GM18520 (cell line): ENCODE results near the gene KLHL12.
A peak's percentile ranks its signal among the peaks of the same experiment; 100 is the strongest.

Experiments used
- ATAC-seq: cut with Tn5 transposase; IDR thresholded peaks from one replicate; pipeline ENCODE4 v1.9.1; 2021; ENCODE audit not compliant: unreplicated experiment

KLHL12 gene

GRCh38 chr1:202888531-202889360 lies 38.3 kb downstream of the KLHL12 start, which contains the start of gene RABIF:
Gene RABIF, minus strand, starts transcription at chr1:202889149. Its CDS starts 51 bp downstream, at chr1:202889098.
- peak; percentile 79 for ATAC-seq

DNA sequence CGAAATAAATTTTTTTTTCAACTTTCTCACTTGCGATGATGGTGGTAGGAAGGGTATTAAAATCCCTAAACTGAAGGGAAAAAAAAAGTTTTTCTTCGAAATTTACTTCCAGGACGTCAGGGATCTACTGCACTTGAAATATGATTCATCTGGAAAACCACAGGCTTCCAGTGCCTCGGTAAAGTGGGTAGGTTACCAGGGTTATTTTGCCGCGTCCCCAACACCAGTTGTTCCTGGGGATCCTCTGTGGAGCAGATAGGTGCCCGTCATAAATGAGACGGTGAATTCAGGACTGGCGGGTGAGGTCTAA lies 38.9 kb downstream of the KLHL12 start:
- ATAC-seq, result no peak

- ATAC-seq, result no peak
These were observed 46.0 kb downstream of the KLHL12 start for GRCh38 chr1:202880961-202881460.

GRCh38 chr1:202880062-202880461 lies 47.0 kb downstream of the KLHL12 start:
- no peak for ATAC-seq

DNA sequence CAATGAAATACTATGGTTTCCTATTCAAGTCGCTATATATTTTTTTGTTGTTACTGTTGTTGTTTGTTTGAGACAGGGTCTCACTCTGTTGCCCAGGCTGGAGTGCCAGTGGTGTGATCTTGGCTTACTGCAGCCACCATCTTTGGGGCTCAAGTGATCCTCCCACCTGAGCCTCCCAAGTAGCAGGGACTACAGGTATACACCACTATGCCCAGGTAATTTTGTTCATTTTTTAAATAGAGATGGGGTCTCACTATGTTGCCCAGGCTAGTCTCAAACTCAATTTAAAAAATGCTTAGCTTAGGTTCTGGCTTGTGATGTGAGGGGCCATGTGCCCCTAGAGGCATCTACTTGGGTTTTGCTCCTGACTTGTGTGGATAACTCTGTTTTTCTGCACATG lies 47.9 kb downstream of the KLHL12 start:
- ATAC-seq, result no peak

- ATAC-seq, result no peak
These were observed 54.0 kb downstream of the KLHL12 start for GRCh38 chr1:202873026-202873425.

DNA sequence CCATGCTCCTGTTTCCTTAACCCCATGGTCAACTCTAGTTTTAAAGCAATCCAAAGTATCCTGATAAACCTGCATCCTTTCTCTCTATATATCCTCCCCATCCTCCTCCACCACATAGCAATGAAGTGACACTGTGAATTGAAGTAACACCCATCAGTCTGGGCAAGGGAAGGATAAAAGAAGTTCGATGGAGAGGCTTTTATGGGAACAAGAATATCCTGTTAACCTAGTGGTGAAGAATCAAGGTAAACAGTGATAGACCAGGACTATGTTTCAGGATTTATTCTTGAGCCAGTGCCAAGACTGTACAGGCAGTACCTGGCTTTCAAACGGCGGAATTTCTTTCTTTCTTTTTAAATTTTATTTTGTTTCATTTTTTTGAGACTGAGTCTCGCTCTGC lies 55.7 kb downstream of the KLHL12 start:
- no peak for ATAC-seq

DNA sequence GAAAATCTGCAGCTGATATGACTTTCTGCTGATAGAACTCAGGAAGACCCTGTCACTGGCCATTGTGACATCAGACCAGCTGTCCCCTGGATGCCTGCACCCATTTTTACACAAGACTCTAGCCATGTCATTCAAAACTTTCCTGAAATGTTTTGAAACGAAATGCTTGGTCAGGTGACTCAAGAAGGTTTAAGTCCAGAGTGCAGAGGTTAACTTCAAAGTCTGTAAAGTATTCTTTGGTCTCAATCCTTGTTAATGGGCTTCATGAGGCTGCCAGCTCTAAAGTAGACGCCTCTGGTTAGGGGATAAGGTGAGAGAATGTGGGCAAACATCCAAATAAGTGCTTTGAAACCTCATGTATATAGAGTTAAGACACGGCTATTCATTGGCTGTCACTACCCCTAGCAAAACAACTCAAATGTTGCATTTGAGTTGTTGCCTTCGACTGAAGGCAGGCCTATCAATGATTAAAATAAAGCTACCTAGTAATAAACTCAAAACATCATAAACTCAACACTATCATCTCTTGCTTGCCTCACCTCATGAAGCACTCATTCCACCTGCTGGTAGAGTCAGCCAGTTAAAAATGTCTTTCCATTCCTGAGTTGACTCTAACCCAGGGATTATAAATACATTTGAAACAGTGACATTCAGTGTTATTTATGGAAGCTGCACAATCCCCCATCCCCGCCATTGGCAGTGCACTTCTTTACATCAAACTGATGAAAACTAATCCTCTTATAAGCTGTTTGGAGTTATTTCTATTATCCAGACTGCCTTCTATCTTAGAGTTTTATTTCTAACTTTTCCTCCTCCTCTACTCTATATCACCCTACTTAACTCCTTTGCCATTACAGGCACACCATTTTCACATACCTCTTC lies 64.1 kb downstream of the KLHL12 start:
- ATAC-seq, result no peak

DNA sequence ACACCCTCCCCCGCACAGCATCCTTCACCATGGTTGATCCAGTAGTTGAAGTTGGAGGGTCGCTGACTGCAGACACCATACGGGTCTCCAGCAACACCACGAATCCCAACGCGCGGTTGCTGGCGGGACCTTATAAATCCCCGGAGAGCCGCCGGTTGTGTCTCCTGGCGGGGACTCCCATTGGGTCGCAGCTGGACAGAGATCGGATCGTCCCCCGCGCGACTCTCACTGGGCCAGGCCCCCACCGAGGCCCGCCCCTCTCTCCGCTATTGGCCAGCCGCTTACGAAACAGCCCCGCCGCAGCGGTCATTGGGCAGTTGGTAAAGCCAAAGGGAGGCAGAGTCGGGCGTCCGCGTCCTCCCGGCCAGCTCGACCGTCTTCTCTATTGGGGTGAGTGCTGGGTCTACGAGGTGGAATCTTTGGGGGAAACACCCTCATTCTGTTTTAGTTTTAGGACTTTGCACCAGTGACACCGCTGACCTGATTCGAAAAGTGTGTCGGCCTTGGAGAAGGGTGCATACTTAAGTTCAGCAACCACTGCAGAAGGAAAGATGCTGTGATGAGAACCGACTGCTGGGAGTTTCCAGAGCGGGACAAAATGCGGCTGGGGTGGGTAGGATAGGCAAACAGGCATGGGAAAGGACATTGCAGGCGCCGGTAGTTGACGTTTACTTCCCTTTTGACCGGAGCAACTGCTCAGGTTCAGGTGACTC lies 65.5 kb downstream of the KLHL12 start:
- peak; percentile 78 for ATAC-seq

DNA sequence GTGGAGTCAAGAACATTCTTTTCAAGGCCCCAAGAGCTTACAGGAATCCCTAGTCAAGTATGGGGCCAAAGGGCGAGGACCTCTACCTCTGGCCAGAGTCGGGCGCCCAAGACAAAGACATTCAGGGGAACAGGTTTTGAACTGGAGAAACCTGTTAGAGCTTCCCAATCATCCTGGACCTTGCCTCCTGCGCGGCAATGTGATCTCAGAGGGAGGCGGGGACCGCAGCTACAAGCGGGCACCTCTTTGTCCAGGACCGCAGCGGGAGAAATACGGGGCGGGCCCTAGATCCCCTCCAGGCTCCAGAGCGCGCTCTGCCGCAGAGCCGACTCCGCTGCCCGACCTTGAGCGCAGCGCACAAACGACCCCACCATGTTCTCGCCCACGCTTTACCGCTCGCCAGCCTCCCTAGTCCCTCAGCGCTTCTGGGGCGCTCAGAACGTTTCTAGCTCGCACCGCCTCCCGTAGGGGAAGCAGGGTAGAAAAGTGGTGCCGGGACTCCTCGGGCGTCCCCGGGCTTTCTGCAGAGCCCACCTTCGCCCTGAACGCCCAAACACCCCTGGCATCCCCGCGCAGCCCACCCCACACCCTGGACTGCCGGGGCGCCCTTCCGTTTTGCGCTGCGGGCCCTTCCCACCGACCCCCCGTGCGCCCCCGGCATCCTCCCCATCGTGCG lies 66.2 kb downstream of the KLHL12 start:
- ATAC-seq, result no peak

DNA sequence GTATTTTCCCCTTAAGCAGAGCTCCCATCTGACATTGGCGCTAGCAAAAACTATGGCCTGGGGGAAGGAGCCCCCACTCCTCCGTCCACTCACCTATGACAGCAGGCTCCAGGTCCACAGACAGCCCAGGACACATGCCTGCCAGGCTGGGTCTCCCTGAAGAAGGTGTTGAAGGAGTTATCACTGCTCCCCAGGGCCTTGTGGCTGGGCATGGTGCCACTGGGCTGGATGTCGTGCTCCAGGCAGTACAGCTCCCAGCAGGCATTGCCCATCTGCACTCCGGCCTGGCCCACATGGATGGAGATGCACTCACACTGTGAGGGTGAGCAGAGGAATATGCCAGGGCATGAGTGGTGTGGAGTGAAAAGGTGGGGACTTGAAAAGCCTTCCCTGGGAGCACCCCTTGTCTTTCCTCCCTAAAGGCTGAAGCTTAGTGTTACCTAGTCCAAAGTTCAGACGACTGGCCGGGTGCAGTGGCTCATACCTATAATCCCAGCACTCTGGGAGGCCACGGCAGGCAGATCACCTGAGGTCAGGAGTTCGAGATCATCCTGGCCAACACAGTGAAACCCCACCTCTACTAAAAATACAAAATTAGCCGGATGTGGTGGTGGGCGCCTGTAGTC lies 68.1 kb downstream of the KLHL12 start:
- ATAC-seq, result no peak

DNA sequence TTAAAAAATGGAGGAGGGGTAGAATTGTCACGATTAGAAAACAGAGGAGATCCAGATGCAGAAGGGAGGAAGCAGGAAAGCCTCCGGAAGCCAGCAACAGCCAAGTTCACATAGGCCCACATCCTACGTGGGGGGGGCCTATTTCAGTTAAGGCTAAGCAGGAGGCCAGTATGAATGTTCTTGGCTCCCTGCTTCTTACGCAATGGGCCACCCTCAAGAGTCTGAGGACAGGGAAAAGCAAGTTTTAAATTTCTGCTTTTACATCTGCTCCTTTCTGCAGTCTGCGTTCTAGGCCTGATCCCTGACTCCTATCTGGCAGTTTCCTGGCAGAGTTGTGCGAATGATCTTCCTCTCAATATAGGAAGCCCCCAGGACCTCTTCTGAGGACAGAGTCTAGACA lies 68.7 kb downstream of the KLHL12 start:
- ATAC-seq, result no peak

GRCh38 chr1:202857136-202857610 lies 69.9 kb downstream of the KLHL12 start:
- ATAC-seq, result no peak

- ATAC-seq, result no peak
These were observed 71.0 kb downstream of the KLHL12 start for GRCh38 chr1:202856014-202856413.

DNA sequence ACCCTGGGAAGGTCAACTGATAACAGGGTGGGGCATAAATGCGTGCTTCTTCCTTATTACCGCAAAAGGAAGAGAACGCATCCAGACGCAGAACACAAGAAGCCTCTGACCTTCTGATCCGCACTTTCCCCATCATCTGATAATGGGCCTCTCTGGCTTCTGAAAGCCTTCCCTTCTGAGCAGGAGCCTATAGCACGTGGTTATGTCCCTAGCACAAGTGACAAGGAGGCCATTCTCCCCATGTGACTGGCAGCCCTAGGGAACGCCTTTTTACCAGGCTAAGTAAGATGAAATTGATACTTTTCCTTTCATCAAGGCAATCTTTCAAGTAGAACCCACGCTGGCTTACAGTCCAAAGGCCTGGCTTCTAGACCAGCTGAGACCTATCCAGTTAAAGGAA lies 72.2 kb downstream of the KLHL12 start:
- no peak for ATAC-seq

- ATAC-seq, result no peak
These were observed 74.7 kb downstream of the KLHL12 start for GRCh38 chr1:202852163-202852904.

DNA sequence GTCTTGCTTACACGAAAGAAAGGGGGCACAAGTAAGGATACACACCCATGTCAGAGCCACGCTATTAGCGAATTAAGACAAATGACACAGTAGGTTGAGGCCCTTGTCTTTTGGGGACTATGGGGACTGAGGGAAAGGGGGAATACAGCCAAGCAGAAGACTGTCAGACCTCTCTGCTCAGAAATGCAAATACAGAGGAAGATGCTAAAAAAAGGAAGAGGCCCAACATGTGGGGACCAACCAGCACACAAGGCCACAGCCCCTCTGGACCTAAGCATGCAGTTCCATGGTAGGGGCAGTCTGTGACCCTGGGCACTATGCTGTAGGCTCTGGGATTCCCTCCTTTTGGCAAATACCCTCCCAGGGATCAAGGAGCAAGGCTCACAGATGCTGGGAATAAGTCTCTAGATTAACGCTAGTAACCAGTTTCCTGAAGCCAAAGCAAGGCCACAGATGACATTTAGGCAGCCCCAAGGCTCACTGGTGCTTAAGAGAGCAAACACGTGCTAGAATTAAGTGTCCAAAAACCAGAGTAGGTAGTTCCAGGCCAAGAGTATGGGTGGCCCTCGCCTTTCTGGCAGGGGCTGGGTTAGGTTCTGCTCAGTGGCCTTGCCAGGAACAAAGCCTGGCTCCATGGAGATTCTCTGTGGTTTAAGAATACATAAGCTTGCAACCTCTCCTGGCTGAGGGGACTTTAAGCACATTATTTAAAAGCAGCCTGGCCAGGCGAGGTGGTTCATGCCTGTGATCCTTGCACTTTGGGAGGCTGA lies 76.3 kb downstream of the KLHL12 start:
- no peak for ATAC-seq

GRCh38 chr1:202848191-202848542 lies 78.9 kb downstream of the KLHL12 start:
- no peak for ATAC-seq

DNA sequence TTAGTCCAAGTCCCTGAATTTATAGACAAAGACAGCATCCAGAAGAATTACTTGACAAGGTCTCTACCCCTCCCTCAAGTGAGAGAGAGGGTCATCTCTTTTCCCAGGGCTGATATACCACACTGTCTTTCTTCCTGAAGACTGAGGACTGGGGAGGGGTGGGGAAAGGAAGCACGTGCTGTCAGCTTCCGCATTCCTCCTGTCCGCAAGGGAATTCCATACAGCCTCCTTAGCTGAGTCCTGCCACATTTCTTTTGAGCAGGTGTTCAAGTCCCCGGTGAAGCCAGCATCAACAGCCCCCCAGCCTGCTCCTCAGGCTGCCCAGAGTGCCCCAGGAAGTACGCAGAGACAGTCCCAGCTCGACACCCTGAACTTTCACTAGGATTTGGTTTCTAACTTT lies 82.1 kb downstream of the KLHL12 start:
- no peak for ATAC-seq
